Heart left ventricle (tissue), 16 donors: ENCODE measurements around the gene KLHL8. TPM values are rescaled to one million over a fixed set of nuclear protein-coding genes. Genes with fewer than 3 reads are reported as not detected.
A peak's percentile ranks its signal among the peaks of the same experiment; 100 is the strongest.

Experiments used
- ATAC-seq, 4 donors: fragments of 200-7000 bp; cut with Tn5 transposase; one replicate each; pipeline ENCODE4 v1.9.1; 2020 to 2022; ENCODE audit warnings: moderate library complexity in 4 of 4, mild to moderate bottlenecking in 3 of 4, moderate number of reproducible peaks in 1 of 4
- DNase-seq, 5 donors: peaks; one replicate each; pipeline ENCODE4 v3.0.0-alpha.2; 2020
- H3K27ac ChIP-seq, 12 donors: fragments of 200-600 bp; sonication (generic) in 4 of 12; one replicate each; pipeline versions ENCODE4 v1.5.0 to v1.8.0; 2016 to 2022; ENCODE audit warnings: mild to moderate bottlenecking in 2 of 12
- H3K27me3 ChIP-seq, 9 donors: fragments of 200-600 bp; sonication (generic) in 2 of 9; one replicate each; pipeline versions ENCODE4 v1.5.1 to v1.8.0; 2016 to 2022; ENCODE audit warnings: mild to moderate bottlenecking in 3 of 9
- H3K36me3 ChIP-seq, 9 donors: fragments of 200-600 bp; sonication (generic) in 2 of 9; one replicate each; pipeline versions ENCODE4 v1.5.0 to v1.8.0; 2018 to 2022; ENCODE audit warnings: mild to moderate bottlenecking in 2 of 9
- H3K4me1 ChIP-seq, 12 donors: fragments of 200-600 bp; sonication (generic) in 4 of 12; one replicate each; pipeline versions ENCODE4 v1.5.0 to v1.8.0; 2016 to 2022; ENCODE audit warnings: mild to moderate bottlenecking in 3 of 12
- H3K4me3 ChIP-seq, 12 donors: fragments of 200-600 bp; sonication (generic) in 4 of 12; one replicate each; pipeline versions ENCODE4 v1.5.0 to v1.8.0; 2017 to 2022; ENCODE audit warnings: mild to moderate bottlenecking in 9 of 12, moderate library complexity in 4 of 12
- H3K9me3 ChIP-seq, 12 donors: fragments of 200-600 bp; sonication (generic) in 4 of 12; one replicate each; pipeline versions ENCODE4 v1.5.0 to v1.8.0; 2016 to 2022; ENCODE audit warnings: mild to moderate bottlenecking in 1 of 12
- CTCF ChIP-seq, 12 donors: fragments of 200-600 bp; sonication (generic) in 4 of 12; IDR thresholded peaks; one replicate each; pipeline versions ENCODE4 v1.5.0 to v1.8.0; 2018 to 2022; ENCODE audit warnings: antibody characterized with exemption in 12 of 12, mild to moderate bottlenecking in 5 of 12
- POLR2A ChIP-seq, 2 donors: fragments of 450-650 bp; IDR thresholded peaks; one replicate each; pipeline ENCODE4 v1.6.1; 2017; ENCODE audit warnings: antibody characterized with exemption in 2 of 2, mild to moderate bottlenecking in 2 of 2, moderate library complexity in 2 of 2
- WGBS, 4 donors: extraction: QIAGEN DNeasy Blood & Tissue Kit in 2 of 4; methylation state at CpG; one replicate each; pipeline versions ENCODE4 v1.1.5 to v1.1.7; 2013 to 2018; 5-methylcytosine and 5-hydroxymethylcytosine counted together
- intact Hi-C, 10 donors: fragments of 100-400 bp; cut with DNase I; formaldehyde crosslinking; loops; one replicate each; pipeline versions ENCODE4 v1.11.1 to v1.14.2; 2022
- polyA plus RNA-seq, 2 donors: library from polyadenylated mRNA; stranded (reverse); fragments of 200-250 nt; gene quantifications; one replicate each; pipeline ENCODE4 v1.2.3, GENCODE V29; 2013
- total RNA-seq, 9 donors: library from RNA; depleted of rRNA in 2 of 9; stranded (reverse); fragments of >200 nt in 2 of 9; fragmentation: NEBNext Ultra II Directional in 3 of 9; extraction: Animal tissue kit (Norgen Biotek cat#: 25700) in 3 of 9; gene quantifications; one replicate each; pipeline versions ENCODE4 v1.1.0 to v1.2.4, GENCODE V29; 2016 to 2023
- donor health status: ischemic (EF 13 %, LVEDD 7.1; RV severe dilation, severe dysfunction).
- donor health status: healthy with polysubstance abuse.
- donor health status: DM: no; HTN: yes; CAD: no.
- donor health status: DM: no; HTN: no; CAD: no.
- donor health status: ischemic (EF 25% LVEDD 6.9; RV normal size, moderate dysfunction).
- donor health status: ischemic (EF 25% LVEDD 5.7; RV mildly dilated, moderate dysfunction).
- donor health status: healthy.
- donor health status: DM: yes; HTN: yes; CAD: no.
- donor health status: ischemic (EF 35%, LVEDD 5.7; RV mildly dilated, moderate dysfunction).
- donor health status: nonischemic (EF 11% LVEDD 7.7; RV severe dilation, severe dysfunction).
- donor health status: DM: yes; HTN: yes; CAD: no.
- donor health status: PGD.
- donor health status: ischemic (EF 29% LVEDD 5.4; RV normal size, mild dysfunction).
- donor health status: nonischemic (EF 23%, LVEDD 6.1; RV moderate dilation, normal function).

Gene KLHL8
- total and polyA plus RNA-seq, 11 donors = 2.9 to 14.7 (median 10.1) TPM

GRCh38 chr4:87120010-87120409 lies 100.4 kb downstream of the KLHL8 start:
- Histone ChIP-seq H3K27me3 (no peaks in the 10 kb centered on the region), H3K9me3 (no peaks in the 10 kb centered on the region), H3K4me1 (peaks cover 0 to 66% (median 51%) of the 10 kb centered on the region in 12 donors), H3K36me3 (peaks cover 0 to 89% (median 42%) of the 10 kb centered on the region in 9 donors), H3K27ac (peak overlapping the region; percentile 1 to 93 (median 82)), H3K4me3 (peak overlapping the region in 8 of 12 donors; percentile 28 to 50 (median 40))
- intact Hi-C loops = no loop called here
- ATAC-seq (no peak), DNase-seq (no peak)
- WGBS, 4 donors = 41 to 50% (median 49%) methylated on average over 4 of the region's 4 CpGs
- TF ChIP-seq CTCF (IDR thresholded peaks at IDR 0.05) (no peak), POLR2A (IDR thresholded peaks at IDR 0.05) (no peak)

- H3K36me3 ChIP-seq = peaks cover 0 to 87% (median 46%) of the 10 kb centered on the region in 9 donors
- no peaks in the 10 kb centered on the region for H3K9me3 ChIP-seq
- H3K27me3 ChIP-seq = no peaks in the 10 kb centered on the region
- no peak overlapping the region for H3K4me3 ChIP-seq
- no peak for DNase-seq
- ATAC-seq = peak in 3 of 4 donors; percentile 3 to 7 (median 6)
- WGBS, 4 donors = 91 to 97% (median 94%) methylated on average over 2 of the region's 2 CpGs
- TF ChIP-seq CTCF (IDR thresholded peaks at IDR 0.05) (no peak), POLR2A (IDR thresholded peaks at IDR 0.05) (no peak)
- peaks cover 0 to 66% (median 51%) of the 10 kb centered on the region in 12 donors for H3K4me1 ChIP-seq
- peak overlapping the region in 8 of 12 donors; percentile 27 to 92 (median 82) for H3K27ac ChIP-seq
- intact Hi-C loops = no loop called here
Measured at GRCh38 chr4:87118826-87119225, 101.6 kb downstream of the KLHL8 start.

GRCh38 chr4:87118421-87118820 lies 102.0 kb downstream of the KLHL8 start:
- TF ChIP-seq POLR2A (IDR thresholded peaks at IDR 0.05) (no peak), CTCF (IDR thresholded peaks at IDR 0.05) (no peak)
- intact Hi-C loops = no loop called here
- DNase-seq (no peak), ATAC-seq (no peak)
- Histone ChIP-seq H3K9me3 (no peaks in the 10 kb centered on the region), H3K36me3 (peaks cover 0 to 85% (median 50%) of the 10 kb centered on the region in 9 donors), H3K4me3 (no peak overlapping the region), H3K4me1 (peaks cover 0 to 66% (median 51%) of the 10 kb centered on the region in 12 donors), H3K27me3 (no peaks in the 10 kb centered on the region), H3K27ac (peak overlapping the region in 8 of 12 donors; percentile 27 to 92 (median 82))
- WGBS, 4 donors = 98 to 100% (median 99%) methylated on average over 1 of the region's 1 CpG

GRCh38 chr4:87117732-87118075 lies 102.7 kb downstream of the KLHL8 start:
- no peak for TF ChIP-seq POLR2A (IDR thresholded peaks at IDR 0.05)
- TF ChIP-seq CTCF (IDR thresholded peaks at IDR 0.05) = no peak
- ATAC-seq = no peak
- Histone ChIP-seq H3K27ac (peak overlapping the region in 10 of 12 donors; percentile 22 to 86 (median 43)), H3K4me3 (no peak overlapping the region), H3K36me3 (peaks cover 0 to 86% (median 58%) of the 10 kb centered on the region in 9 donors), H3K27me3 (no peaks in the 10 kb centered on the region), H3K4me1 (peaks cover 0 to 64% (median 47%) of the 10 kb centered on the region in 12 donors), H3K9me3 (no peaks in the 10 kb centered on the region)
- intact Hi-C loops = no loop called here
- WGBS, 4 donors = 74 to 85% (median 80%) methylated on average over 5 of the region's 5 CpGs
- DNase-seq = no peak
